Measurements from ENCODE around the gene FAM83G. TPM values are rescaled to one million over a fixed set of nuclear protein-coding genes. Genes with fewer than 3 reads are reported as not detected.

FAM83G gene
- total and polyA plus RNA-seq, 2 experiments from 2014 or later = 7.6 to 44.5 TPM

GRCh38 chr17:19017401-19017800, 12.8 kb upstream of the FAM83G start (continued):
- TF ChIP-seq JUNB (IDR thresholded peaks at IDR 0.05; ENCODE audit: unreplicated experiment) = no peak
- TF ChIP-seq STAT1 (IDR thresholded peaks at IDR 0.05; ENCODE audit: unreplicated experiment) = no peak
- no peak for TF ChIP-seq EZH2 (IDR thresholded peaks at IDR 0.05; ENCODE audit: low read depth, unreplicated experiment)

- H3K9me2 ChIP-seq (ENCODE audit: insufficient read depth) = no peaks in the 10 kb centered on the region
- no peak overlapping the region for H3K27ac Mint-ChIP-seq
- H4K20me1 ChIP-seq (replicated peaks; ENCODE audit: insufficient read depth) = no peaks in the 10 kb centered on the region
These were observed 12.3 kb upstream of the FAM83G start for GRCh38 chr17:19016881-19017280.

GRCh38 chr17:19016297-19016696, 11.7 kb upstream of the FAM83G start:
- Histone ChIP-seq H3K27ac (ENCODE audit: low read depth) (no peak overlapping the region), H3K4me2 (no peak overlapping the region), H2AFZ (no peak overlapping the region), H3K27me3 (ENCODE audit: insufficient read depth) (no peaks in the 10 kb centered on the region), H3F3A (replicated peaks; ENCODE audit: low read depth) (no peaks in the 10 kb centered on the region), H3K9me2 (ENCODE audit: insufficient read depth) (no peaks in the 10 kb centered on the region), H3K79me2 (replicated peaks; ENCODE audit: insufficient read depth) (no peaks in the 10 kb centered on the region), H4K20me1 (replicated peaks; ENCODE audit: insufficient read depth) (no peaks in the 10 kb centered on the region), H3K36me3 (ENCODE audit: insufficient read depth) (no peaks in the 10 kb centered on the region), H3K4me3 (no peak overlapping the region), H3K4me1 (ENCODE audit: insufficient read depth) (no peaks in the 10 kb centered on the region)
- peaks cover 9% of the 10 kb centered on the region for H3K4me1 Mint-ChIP-seq
- no peak overlapping the region for H3K27ac Mint-ChIP-seq
- H3K9me3 Mint-ChIP-seq = no peaks in the 10 kb centered on the region
- no peak for ATAC-seq
- peaks cover 6% of the 10 kb centered on the region for H3K27me3 Mint-ChIP-seq (ENCODE audit: insufficient read depth, low read depth, poor library complexity)
- no peak for TF ChIP-seq ZNF462 (CRISPR knock-in tag; IDR thresholded peaks at IDR 0.05)
- no peak for TF ChIP-seq EZH2 (IDR thresholded peaks at IDR 0.05; ENCODE audit: low read depth, unreplicated experiment)
- no peak for TF ChIP-seq CREB1 (CRISPR knock-in tag; IDR thresholded peaks at IDR 0.05; ENCODE audit: low read depth)
- no peak for TF ChIP-seq NANOG (IDR thresholded peaks at IDR 0.05; ENCODE audit: borderline replicate concordance)
- TF ChIP-seq, protein P1, sequence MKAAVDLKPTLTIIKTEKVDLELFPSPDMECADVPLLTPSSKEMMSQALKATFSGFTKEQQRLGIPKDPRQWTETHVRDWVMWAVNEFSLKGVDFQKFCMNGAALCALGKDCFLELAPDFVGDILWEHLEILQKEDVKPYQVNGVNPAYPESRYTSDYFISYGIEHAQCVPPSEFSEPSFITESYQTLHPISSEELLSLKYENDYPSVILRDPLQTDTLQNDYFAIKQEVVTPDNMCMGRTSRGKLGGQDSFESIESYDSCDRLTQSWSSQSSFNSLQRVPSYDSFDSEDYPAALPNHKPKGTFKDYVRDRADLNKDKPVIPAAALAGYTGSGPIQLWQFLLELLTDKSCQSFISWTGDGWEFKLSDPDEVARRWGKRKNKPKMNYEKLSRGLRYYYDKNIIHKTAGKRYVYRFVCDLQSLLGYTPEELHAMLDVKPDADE (IDR thresholded peaks at IDR 0.05) = no peak
- no peaks in the 10 kb centered on the region for H3K36me3 Mint-ChIP-seq (ENCODE audit: low read depth)
- no peak overlapping the region for H3K4me3 Mint-ChIP-seq
- no peak for DNase-seq (ENCODE audit: low spot score)

More at GRCh38 chr17:19016881-19017280, 12.3 kb upstream of the FAM83G start:
- no peaks in the 10 kb centered on the region for H3K36me3 Mint-ChIP-seq (ENCODE audit: low read depth)
- Histone ChIP-seq H3K4me3 (no peak overlapping the region), H2AFZ (no peak overlapping the region), H3K27me3 (ENCODE audit: insufficient read depth) (no peaks in the 10 kb centered on the region), H3F3A (replicated peaks; ENCODE audit: low read depth) (no peaks in the 10 kb centered on the region), H3K27ac (ENCODE audit: low read depth) (no peak overlapping the region), H3K36me3 (ENCODE audit: insufficient read depth) (no peaks in the 10 kb centered on the region), H3K4me2 (no peak overlapping the region), H3K79me2 (replicated peaks; ENCODE audit: insufficient read depth) (no peaks in the 10 kb centered on the region), H3K4me1 (ENCODE audit: insufficient read depth) (no peaks in the 10 kb centered on the region)
- TF ChIP-seq STAT1 (IDR thresholded peaks at IDR 0.05; ENCODE audit: unreplicated experiment) (no peak), NANOG (IDR thresholded peaks at IDR 0.05; ENCODE audit: borderline replicate concordance) (no peak), CREB1 (CRISPR knock-in tag; IDR thresholded peaks at IDR 0.05; ENCODE audit: low read depth) (no peak)
- H3K9me3 Mint-ChIP-seq = no peaks in the 10 kb centered on the region
- H3K4me3 Mint-ChIP-seq = no peak overlapping the region
- ATAC-seq (no peak), DNase-seq (ENCODE audit: low spot score) (no peak)
- H3K27me3 Mint-ChIP-seq (ENCODE audit: insufficient read depth, low read depth, poor library complexity) = peaks cover 4% of the 10 kb centered on the region
- H3K4me1 Mint-ChIP-seq = peaks cover 8% of the 10 kb centered on the region
